COR-L47 (cell line): ENCODE measurements around the gene HID1.
"Not testable (repeated sequence)": the region's sequence is repeated elsewhere in the genome, so short reads cannot be mapped to it uniquely, and the experiment has no call there.

Experiments used
- DNase-seq: peaks from one replicate; lab custom pipeline; 2025; lab: John Stamatoyannopoulos, UW

HID1 gene

GRCh38 chr17:74921769-74922168 lies 50.8 kb downstream of the HID1 start:
- DNase-seq: no peak

GRCh38 chr17:74921026-74921681 lies 51.4 kb downstream of the HID1 start:
- no peak for DNase-seq

- DNase-seq: no peak
These were observed 51.9 kb downstream of the HID1 start for GRCh38 chr17:74920642-74921025.

GRCh38 chr17:74920306-74920620 lies 52.3 kb downstream of the HID1 start:
- no peak for DNase-seq

GRCh38 chr17:74919440-74920305 lies 52.9 kb downstream of the HID1 start:
- DNase-seq: no peak

- no peak for DNase-seq
These were observed 53.7 kb downstream of the HID1 start for GRCh38 chr17:74918906-74919305.

- DNase-seq: no peak
These were observed 55.1 kb downstream of the HID1 start for GRCh38 chr17:74917430-74917829.

GRCh38 chr17:74916851-74917199 lies 55.7 kb downstream of the HID1 start:
- no peak for DNase-seq

GRCh38 chr17:74916136-74916850 lies 56.3 kb downstream of the HID1 start:
- no peak for DNase-seq

- DNase-seq: not testable (repeated sequence)
These were observed 61.1 kb downstream of the HID1 start for GRCh38 chr17:74911423-74911822.

GRCh38 chr17:74909097-74909496 lies 63.5 kb downstream of the HID1 start:
- DNase-seq: not testable (repeated sequence)

GRCh38 chr17:74907012-74907411 lies 65.5 kb downstream of the HID1 start:
- no peak for DNase-seq

- DNase-seq: not testable (repeated sequence)
These were observed 66.3 kb downstream of the HID1 start for GRCh38 chr17:74906214-74906793.

GRCh38 chr17:74904687-74905409 lies 67.7 kb downstream of the HID1 start:
- DNase-seq: no peak

- no peak for DNase-seq
These were observed 68.9 kb downstream of the HID1 start for GRCh38 chr17:74903671-74904070.

- no peak for DNase-seq
These were observed 69.5 kb downstream of the HID1 start for GRCh38 chr17:74903034-74903433.

- no peak for DNase-seq
These were observed 71.0 kb downstream of the HID1 start for GRCh38 chr17:74901353-74902135.
